ENCODE measurements around the gene HMGXB3.

- TF ChIP-seq CTCF (IDR thresholded peaks at IDR 0.05), result no peak
- no peak for TF ChIP-seq POLR2A (IDR thresholded peaks at IDR 0.05)
Observed at GRCh38 chr5:150023136-150023535, 22.6 kb downstream of the HMGXB3 start.
